ENCODE measurements around the gene TMEM187. TPM values are rescaled to one million over a fixed set of nuclear protein-coding genes. Genes with fewer than 3 reads are reported as not detected.
A peak's percentile ranks its signal among the peaks of the same experiment; 100 is the strongest.

TMEM187 gene
- total RNA-seq, 1 experiment from 2014 or later: 2.8 TPM

- ChIA-PET POLR2A (ENCODE audit: low non-redundant PET) (interaction anchor here (0.5 kb wide), 1 partner anchor 171 kb away, joined by 3 read pairs; no protein-coding TSS in a partner anchor), CTCF (interaction anchor here (1.0 to 1.5 kb wide), 2 partner anchors 19 to 446 kb away, joined by 3 to 8 read pairs; no protein-coding TSS in a partner anchor)
- Histone ChIP-seq H3K27ac (ENCODE audit: low read depth, low read length, poor library complexity, severe bottlenecking) (peak overlapping the region; percentile 94), H3K36me3 (ENCODE audit: insufficient read depth, low read length, poor library complexity, severe bottlenecking) (no peaks in the 10 kb centered on the region), H3K4me3 (ENCODE audit: low read depth, low read length, poor library complexity, severe bottlenecking) (peak overlapping the region; percentile 58), H3K27me3 (replicated peaks; ENCODE audit: insufficient read depth, low read depth, low read length, poor library complexity) (no peaks in the 10 kb centered on the region), H3K9me3 (ENCODE audit: low read depth, low read length, poor library complexity, severe bottlenecking) (no peaks in the 10 kb centered on the region), H3K4me1 (ENCODE audit: insufficient read depth, low read length, poor library complexity, severe bottlenecking) (peaks cover 20% of the 10 kb centered on the region)
- DNase-seq (ENCODE audit: low spot score): peak; percentile 99
- intact Hi-C loops (cut with micrococcal nuclease; ENCODE audit: unreplicated experiment): loop anchor here (1.0 kb wide), 1 partner anchor 43 kb away; the partner anchor contains the start of gene HCFC1
- TF ChIP-seq EZH2 (IDR thresholded peaks at IDR 0.05; ENCODE audit: borderline replicate concordance, low read depth, low read length, poor library complexity, severe bottlenecking) (no peak), CTCF (conservative IDR thresholded peaks at IDR 0.05; ENCODE audit: low read depth, low read length) (no peak)
- BruUV-seq (replicated peaks): no TSS peak
Measured at GRCh38 chrX:153927922-153928760, 44.4 kb upstream of the TMEM187 start.

DNA sequence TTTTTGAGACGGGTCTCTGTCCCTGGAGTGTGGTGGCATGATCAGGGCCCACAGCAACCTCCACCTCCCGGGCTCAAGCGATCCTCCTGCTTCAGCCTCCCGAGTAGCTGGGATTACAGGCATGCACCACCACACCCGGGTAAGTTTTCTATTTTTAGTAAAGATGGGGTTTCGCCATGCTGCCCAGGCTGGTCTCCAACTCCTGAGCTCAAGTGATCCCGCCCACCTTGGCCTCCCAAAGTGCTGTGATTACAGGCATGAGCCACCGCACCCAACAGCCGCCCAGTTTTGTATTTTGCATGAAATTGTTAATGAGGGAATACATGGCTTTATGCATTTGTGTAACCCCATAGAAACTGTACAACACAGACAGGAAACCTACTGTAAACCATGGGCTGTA is 43.7 kb upstream of the TMEM187 start:
- intact Hi-C loops (cut with micrococcal nuclease; ENCODE audit: unreplicated experiment): loop anchor here (1.0 kb wide), 1 partner anchor 42 kb away; the partner anchor contains the start of gene HCFC1
- H3K36me3 ChIP-seq (ENCODE audit: insufficient read depth, low read length, poor library complexity, severe bottlenecking): no peaks in the 10 kb centered on the region
- H3K27me3 ChIP-seq (replicated peaks; ENCODE audit: insufficient read depth, low read depth, low read length, poor library complexity): no peaks in the 10 kb centered on the region
- H3K27ac ChIP-seq (ENCODE audit: low read depth, low read length, poor library complexity, severe bottlenecking): peak overlapping the region; percentile 44
- H3K4me1 ChIP-seq (ENCODE audit: insufficient read depth, low read length, poor library complexity, severe bottlenecking): peaks cover 20% of the 10 kb centered on the region
- TF ChIP-seq EZH2 (IDR thresholded peaks at IDR 0.05; ENCODE audit: borderline replicate concordance, low read depth, low read length, poor library complexity, severe bottlenecking): no peak
- no peak for TF ChIP-seq CTCF (conservative IDR thresholded peaks at IDR 0.05; ENCODE audit: low read depth, low read length)
- no TSS peak for BruUV-seq (replicated peaks)
- H3K4me3 ChIP-seq (ENCODE audit: low read depth, low read length, poor library complexity, severe bottlenecking): peak overlapping the region; percentile 27
- peak; percentile 29 for DNase-seq (ENCODE audit: low spot score)
- H3K9me3 ChIP-seq (ENCODE audit: low read depth, low read length, poor library complexity, severe bottlenecking): no peaks in the 10 kb centered on the region
- POLR2A ChIA-PET (ENCODE audit: low non-redundant PET): interaction anchor here (0.5 to 0.6 kb wide), 2 partner anchors 170 to 442 kb away, joined by 3 to 13 read pairs; no protein-coding TSS in a partner anchor
- CTCF ChIA-PET: interaction anchor here (1.5 kb wide), 1 partner anchor 18 kb away, joined by 8 read pairs; no protein-coding TSS in a partner anchor

- intact Hi-C loops (cut with micrococcal nuclease; ENCODE audit: unreplicated experiment): no loop called here
- no peak for TF ChIP-seq EZH2 (IDR thresholded peaks at IDR 0.05; ENCODE audit: borderline replicate concordance, low read depth, low read length, poor library complexity, severe bottlenecking)
- no peak for TF ChIP-seq CTCF (conservative IDR thresholded peaks at IDR 0.05; ENCODE audit: low read depth, low read length)
- Histone ChIP-seq H3K9me3 (ENCODE audit: low read depth, low read length, poor library complexity, severe bottlenecking) (no peaks in the 10 kb centered on the region), H3K36me3 (ENCODE audit: insufficient read depth, low read length, poor library complexity, severe bottlenecking) (no peaks in the 10 kb centered on the region), H3K4me3 (ENCODE audit: low read depth, low read length, poor library complexity, severe bottlenecking) (no peak overlapping the region), H3K4me1 (ENCODE audit: insufficient read depth, low read length, poor library complexity, severe bottlenecking) (peaks cover 17% of the 10 kb centered on the region), H3K27ac (ENCODE audit: low read depth, low read length, poor library complexity, severe bottlenecking) (peak overlapping the region; percentile 44), H3K27me3 (replicated peaks; ENCODE audit: insufficient read depth, low read depth, low read length, poor library complexity) (no peaks in the 10 kb centered on the region)
- BruUV-seq (replicated peaks): no TSS peak
- DNase-seq (ENCODE audit: low spot score): no peak
- CTCF ChIA-PET: no interaction called here
- POLR2A ChIA-PET (ENCODE audit: low non-redundant PET): no interaction called here
Measured at GRCh38 chrX:153929576-153929975, 43.0 kb upstream of the TMEM187 start.
